HG03575 (cell line): ENCODE data around the gene RFC2.
"Not testable (repeated sequence)": the region's sequence is repeated elsewhere in the genome, so short reads cannot be mapped to it uniquely, and the experiment has no call there.

ENCODE experiments used
- ATAC-seq: cut with Tn5 transposase; IDR thresholded peaks from one replicate; pipeline ENCODE4 v1.9.1; 2021; ENCODE audit not compliant: unreplicated experiment, insufficient number of reproducible peaks, low FRiP score; ENCODE audit errors: extremely low read depth

Gene RFC2

DNA sequence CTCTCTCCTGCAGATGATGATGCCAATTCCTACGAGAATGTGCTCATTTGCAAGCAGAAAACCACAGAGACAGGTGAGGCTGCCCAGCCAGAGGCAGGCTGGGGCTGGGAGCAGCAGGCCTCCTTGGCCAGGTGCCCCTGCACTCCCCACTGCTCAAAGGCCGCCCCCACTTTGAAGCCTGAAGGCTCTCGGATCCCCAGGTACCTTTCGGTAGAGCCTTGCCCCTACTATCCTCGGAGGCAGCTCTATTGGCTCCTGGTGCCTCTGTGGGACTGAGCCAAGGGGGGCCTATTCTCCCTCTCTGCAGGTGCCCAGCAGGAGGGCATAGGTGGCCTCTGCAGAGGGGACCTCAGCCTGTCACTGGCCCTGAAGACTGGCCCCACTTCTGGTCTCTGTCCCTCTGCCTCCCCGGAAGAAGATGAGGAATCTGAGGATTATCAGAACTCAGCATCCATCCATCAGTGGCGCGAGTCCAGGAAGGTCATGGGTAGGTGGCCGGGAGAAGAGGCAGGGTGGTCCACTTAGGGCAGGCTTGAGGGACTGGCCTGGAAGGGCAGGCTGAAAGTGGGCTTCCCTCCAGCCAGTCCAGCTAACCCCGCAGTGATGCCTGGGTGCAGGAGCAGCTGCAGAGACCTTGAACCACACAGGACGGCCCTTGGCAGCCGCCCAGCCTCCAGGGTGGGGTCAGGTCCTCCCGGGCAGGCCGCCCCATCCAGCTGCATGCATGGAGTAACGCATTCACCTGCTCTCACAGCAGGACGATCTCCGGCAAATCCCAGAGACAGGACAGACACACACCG, 30.3 kb downstream of the RFC2 start:
- no peak for ATAC-seq

DNA sequence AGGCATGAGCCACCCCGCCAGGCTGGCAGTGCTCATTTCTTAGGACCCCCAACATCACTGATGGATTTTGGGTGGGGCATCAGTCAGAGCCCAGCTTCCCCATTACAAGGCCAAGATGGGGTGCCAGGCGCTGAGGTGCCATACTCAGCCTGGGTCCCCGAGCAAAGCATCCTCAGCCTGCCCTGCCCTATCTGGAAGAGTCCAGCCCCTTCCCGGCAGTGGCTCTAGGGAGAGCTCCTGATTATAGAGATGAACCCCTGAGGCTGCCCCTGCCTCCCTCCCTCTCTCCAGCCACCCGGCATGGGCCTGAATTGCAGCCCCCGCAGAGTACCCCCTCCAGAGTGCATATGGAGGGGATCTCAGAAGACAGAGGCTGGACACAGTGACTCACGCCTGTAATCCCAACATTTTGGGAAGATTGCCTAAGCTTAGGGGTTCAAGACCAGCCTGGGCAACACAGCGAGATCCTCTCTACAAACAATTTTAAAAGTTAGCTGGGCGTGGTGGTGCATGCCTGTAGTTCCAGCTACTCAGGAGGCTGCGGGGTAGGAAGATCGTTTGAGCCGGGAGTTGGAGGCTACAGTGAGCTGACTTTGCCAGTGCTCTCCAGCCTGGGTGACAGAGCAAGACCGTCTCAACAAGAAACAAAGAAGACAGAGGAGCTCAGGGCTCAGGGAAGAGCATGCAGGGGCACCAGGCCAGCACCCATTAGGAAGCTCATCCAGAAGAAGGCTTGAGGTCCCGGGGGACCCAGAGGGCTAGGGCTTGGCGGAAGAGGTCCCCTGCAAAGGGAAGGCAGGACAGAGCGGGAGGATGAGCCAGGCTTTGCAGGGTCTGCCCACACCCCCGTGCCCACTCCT, 31.1 kb downstream of the RFC2 start:
- no peak for ATAC-seq

GRCh38 chr7:74221713-74222112, 32.5 kb downstream of the RFC2 start:
- no peak for ATAC-seq

- no peak for ATAC-seq
Observed at GRCh38 chr7:74220229-74220628, 34.0 kb downstream of the RFC2 start.

- no peak for ATAC-seq
Observed at GRCh38 chr7:74219416-74219815, 34.8 kb downstream of the RFC2 start.

DNA sequence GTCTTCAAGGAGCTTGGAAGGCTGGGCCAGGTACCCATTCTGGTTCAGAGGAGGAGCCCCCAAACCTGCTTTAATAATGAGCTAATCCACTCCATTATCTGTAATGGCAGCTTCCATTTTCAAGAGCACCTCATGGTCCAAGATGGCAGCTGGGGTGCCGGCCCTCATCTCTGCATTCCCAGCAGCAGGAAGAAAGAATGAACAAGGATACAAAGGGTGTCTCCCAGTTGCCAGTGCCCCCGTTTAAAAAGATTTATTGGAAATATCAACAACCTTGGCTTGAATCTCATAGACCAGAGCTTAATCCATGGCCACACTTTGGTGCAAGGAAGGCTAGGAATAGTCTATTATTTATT, 35.9 kb downstream of the RFC2 start:
- ATAC-seq = no peak

- ATAC-seq = no peak
Observed at GRCh38 chr7:74217455-74218342, 36.5 kb downstream of the RFC2 start.

GRCh38 chr7:74216361-74216761, 37.8 kb downstream of the RFC2 start:
- ATAC-seq = no peak

DNA sequence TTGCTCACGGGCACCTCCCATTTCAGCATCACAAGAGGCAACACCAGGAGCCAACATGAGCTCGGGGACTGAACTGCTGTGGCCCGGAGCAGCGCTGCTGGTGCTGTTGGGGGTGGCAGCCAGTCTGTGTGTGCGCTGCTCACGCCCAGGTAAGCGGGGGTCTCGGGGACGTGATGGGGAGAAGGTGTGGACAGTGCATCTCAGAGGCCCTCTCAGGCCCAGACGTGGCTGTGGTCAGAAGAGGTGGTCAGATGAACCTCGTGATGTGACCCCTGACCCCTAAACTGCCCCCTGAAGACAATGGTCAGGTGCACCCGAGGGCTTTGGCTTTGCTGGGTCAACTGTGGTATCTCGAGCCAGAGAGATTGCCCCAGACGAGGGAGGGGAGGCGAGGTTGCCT, 38.3 kb downstream of the RFC2 start:
- ATAC-seq = no peak

- ATAC-seq = no peak
Observed at GRCh38 chr7:74214816-74215630, 39.2 kb downstream of the RFC2 start.

DNA sequence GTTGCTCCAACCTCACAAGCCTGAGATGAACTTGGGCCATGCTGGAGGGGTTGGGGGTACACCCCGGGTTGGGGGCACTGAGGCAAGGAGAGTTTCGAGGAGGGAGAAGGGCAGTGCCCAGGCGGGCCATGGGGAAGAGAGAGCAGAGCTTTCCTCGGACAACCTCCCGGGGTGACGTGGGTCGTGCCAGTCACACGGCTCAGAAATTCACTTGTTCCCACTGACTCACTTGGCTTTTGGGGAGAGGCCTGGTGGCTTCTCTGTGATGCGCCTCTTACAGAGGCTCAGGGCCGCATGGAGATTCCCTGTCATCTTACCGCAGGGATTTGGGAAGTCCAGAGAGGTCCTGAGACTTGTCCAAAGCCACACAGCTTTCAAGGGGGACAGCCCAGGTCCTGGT, 41.5 kb downstream of the RFC2 start:
- no peak for ATAC-seq

- ATAC-seq = not testable (repeated sequence)
Observed at GRCh38 chr7:74208241-74208640, 46.0 kb downstream of the RFC2 start.

- no peak for ATAC-seq
Observed at GRCh38 chr7:74207586-74207985, 46.6 kb downstream of the RFC2 start.

DNA sequence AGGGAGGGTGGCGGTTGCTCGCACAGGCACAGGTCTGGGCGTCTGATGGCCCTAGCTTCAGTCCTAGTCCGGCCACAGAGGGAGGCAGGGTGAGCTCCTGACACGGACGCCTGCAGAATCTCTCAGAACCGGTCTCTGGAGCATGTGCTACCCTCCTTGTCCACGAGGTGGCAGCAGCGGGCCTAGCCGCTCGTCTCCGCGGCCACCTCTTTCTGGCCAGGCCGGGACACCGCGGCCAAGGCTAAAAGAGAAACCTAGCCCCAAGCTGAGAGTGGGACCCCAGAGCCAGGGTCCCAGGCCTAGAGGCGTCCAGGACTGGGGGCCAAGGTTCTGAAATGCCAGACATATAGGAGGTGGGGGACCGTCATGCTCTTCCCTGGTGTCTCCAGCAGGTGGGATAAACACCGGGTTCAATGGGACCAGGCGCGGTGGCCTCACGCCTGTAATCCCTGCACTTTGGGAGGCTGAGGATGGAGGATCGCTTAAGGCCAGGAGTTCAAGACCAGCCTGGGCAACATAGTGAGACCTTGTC, 47.5 kb downstream of the RFC2 start:
- no peak for ATAC-seq

GRCh38 chr7:74206052-74206451, 48.1 kb downstream of the RFC2 start:
- ATAC-seq = not testable (repeated sequence)

GRCh38 chr7:74203956-74204618, 50.1 kb downstream of the RFC2 start:
- no peak for ATAC-seq

- no peak for ATAC-seq
Observed at GRCh38 chr7:74202841-74203556, 51.2 kb downstream of the RFC2 start.
